Activated CD4-positive, CD25-positive, alpha-beta regulatory T cell treated with anti-CD3 and anti-CD28 coated beads, Interleukin-2, amount 50 U/mL, for 16 hours (primary cell): ENCODE measurements around the gene COX8A.
A peak's percentile ranks its signal among the peaks of the same experiment; 100 is the strongest.
"Not testable (repeated sequence)": the region's sequence is repeated elsewhere in the genome, so short reads cannot be mapped to it uniquely, and the experiment has no call there.

Experiments used
- DNase-seq: peaks from one replicate; pipeline ENCODE4 v3.0.0-alpha.2; 2020; ENCODE audit warnings: low read depth, low spot score

The COX8A gene

DNA sequence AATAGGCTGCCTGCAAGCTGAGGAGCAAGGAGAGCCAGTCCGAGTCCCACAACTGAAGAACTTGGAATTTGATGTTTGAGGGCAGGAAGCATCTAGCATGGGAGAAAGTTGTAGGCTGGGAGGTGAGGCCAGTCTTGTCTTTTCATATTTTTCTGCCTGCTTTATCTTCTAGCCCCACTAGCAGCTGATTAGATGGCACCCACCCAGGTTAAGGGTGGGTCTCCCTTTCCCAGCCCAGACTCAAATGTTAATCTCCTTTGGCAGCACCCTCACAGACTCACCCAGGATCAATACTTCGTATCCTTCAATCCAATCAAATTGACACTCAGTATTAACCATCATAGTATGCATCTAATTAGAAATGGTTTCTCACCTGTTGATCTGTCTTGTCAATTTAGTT, 5.0 kb upstream of the COX8A start:
- DNase-seq: no peak

DNA sequence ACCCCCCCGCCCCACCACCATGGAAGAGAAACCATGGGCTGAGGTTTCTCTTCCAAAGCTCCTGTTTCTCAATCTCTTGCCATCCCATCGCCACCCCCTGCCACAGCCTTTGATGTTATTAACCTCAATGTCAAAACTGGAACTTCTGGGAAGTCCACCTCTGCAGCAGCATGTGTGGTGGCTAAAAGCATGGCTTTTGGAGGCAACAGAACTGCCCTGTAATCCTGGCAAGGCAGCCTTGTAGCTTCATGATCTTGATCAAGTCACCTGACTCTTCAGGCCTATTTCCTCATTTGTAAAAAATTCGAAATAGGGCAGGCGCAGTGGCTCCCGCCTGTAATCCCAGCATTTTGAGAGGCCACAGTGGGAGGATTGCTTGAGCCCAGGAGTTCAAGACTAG, 3.5 kb upstream of the COX8A start:
- no peak for DNase-seq

DNA sequence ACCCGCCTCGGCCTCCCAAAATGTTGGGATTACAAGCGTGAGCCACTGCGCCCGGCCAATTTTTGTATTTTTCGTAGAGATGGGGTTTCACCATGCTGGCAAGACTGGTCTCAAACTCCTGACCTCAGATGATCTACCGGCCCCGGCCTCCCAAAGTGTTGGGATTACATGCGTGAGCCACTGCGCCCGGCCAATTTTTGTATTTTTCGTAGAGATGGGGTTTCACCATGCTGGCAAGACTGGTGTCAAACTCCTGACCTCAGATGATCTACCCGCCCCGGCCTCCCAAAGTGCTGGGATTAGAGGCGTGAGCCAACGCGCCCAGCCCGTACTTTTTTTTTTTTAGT, 535 bp upstream of the COX8A start:
- not testable (repeated sequence) for DNase-seq

DNA sequence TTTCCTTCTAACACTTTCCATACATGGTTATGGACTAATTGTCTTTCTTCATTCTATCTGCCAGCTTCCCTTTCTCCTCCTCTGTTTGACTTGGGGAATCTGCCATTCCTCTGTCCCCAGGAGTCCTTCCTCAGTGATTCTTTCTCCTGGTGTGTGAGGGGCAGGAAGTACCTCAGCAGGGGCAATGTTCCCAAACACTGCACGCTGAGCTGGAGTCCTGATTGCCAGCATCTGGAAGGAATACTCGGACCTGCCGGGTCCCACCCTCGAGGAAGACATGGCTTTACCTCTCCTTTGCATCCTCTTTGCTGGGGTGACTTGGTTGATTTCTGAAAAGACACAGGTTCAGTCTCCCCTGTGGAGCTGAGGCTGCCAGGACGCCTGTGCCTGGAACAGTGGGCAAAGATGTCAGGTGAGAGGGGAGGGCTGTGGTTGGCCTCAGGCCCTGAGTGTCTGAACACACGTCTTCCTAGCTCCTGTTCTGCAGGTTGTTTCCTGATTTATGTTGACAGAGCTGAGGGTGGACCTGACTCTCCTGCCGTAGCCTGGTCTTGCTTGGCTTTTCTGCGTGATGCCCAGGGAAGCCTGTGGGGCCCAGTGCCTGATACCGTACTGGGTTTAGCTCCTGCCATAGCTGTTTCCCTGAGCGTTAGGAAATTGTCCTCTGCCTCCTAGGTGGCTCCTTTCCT, 4.3 kb downstream of the COX8A start:
- DNase-seq: no peak

DNA sequence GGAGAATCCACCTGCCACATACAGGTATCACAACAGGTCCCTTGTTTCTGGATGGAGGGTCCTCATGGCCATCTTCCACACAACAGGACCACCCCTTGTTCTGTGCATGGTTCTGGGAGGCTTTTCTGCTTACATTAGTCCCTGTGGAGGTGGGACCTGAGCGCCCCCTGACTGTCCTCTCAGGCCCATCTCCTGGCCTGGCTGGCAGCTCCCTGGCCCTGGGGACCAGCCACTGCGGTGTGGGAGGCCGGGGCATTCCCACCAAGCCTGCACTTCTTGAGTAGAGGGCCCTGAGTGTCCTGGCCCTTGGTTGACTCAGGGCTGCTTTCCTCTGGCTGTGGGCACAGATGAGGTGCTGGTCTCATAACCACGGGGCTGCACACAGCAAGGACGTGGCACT, 5.0 kb downstream of the COX8A start:
- no peak for DNase-seq

DNA sequence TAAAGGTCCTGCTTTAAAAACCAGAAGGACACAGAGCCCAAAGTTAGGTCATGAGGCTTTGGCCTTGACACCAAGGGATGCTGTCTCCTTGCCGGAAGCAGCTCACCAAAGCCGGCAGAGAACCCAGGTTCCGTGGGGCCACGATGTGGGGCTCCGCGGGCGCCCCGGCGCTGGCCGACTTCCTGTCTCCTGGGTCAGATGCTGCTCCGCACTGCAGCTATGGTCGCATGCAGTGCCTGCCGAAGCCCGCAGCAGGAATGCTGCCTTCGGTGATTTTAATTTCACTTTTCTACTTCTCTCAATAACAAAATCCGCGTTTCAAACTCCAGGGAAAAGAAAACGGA, 11.4 kb downstream of the COX8A start:
- peak; percentile 46 for DNase-seq

DNA sequence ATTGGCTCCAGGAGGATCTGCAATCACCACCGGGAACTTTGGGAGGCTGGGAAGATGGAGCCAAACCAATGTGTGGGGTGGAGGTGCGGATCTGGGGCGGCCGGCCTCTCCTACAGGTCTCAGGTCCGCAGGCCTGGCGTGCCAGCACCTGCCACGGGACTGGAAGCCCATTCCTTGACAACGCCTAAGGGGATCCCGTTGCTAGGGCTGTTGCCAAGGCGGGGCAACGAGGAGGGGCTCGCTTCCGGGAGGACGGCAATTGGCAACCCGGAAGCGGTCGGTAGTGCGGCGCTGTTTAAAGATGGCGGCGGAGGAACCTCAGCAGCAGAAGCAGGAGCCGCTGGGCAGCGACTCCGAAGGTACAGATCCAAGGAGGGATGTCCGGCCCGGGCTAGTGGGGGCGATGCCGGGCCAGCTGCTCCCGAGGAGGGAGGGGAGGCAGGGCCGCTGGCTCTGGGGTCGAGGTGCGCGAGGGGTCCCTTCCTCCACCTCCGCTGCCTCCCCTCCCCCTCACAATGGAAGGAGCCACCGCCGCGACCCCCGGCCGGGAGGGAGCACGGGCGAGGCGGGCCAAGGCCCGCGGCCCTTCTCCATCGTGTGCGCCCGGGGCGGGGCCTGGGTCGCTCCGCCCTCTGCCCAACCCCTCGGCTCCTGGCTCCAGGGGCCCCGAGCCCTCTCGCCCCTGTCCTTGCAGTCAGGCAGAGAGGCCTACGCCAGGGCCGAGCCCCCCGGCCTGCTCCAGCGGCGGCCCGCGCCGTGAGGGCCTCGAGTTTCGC, 11.9 kb downstream of the COX8A start, which contains the start of gene OTUB1:
Gene OTUB1, plus strand, starts transcription at position 283 of the 776 bp plus-strand sequence. Its CDS starts 19 bp downstream, at position 302.
- DNase-seq: peak; percentile 76

DNA sequence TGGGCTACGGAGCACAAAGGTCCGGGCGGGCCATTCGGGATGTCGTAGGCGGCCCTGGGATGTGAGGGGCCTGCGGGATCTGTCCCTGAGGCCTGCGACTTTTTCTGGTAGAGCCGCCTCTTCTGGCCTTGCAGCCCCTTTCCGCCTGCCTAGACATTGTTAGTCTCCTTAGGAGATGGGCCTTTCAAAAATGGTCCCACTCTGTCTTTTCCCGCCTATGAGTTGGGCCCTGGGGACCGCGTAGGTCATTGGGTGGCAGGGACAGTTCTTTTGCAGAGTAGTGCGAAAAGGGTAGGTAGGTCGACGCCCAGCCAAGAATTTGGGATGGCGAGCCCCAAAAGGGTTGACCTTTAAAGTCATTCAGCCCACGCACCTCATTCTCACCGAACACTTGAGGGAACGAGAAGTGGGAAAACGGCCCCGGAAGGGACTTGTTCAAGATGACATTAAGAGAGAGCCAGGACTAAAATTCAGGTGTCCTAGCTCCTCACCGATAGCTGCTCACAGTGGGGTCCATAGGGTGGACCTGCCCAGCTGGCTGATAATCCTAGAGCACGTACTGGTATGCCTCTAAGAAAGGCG, 12.6 kb downstream of the COX8A start:
- DNase-seq: no peak

DNA sequence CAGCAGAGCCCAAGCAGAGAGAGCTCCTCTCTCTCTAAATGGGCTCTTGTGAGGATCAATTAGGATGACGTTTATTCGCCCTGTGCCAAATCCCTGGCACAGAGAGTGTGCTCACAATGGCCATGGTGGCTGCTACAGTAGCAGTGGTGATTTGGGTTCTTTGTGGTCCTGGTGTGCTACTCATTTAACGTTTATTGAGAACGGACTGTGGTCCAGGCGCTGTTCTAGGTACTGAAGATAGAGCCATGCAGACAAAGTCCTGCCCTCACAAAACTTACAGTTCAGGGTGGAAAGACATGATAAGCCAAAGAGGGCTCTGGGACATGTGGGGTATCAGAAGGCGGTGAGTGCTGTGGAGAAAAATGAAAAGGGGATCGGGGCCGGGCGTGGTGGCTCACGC, 17.1 kb downstream of the COX8A start:
- DNase-seq: no peak

DNA sequence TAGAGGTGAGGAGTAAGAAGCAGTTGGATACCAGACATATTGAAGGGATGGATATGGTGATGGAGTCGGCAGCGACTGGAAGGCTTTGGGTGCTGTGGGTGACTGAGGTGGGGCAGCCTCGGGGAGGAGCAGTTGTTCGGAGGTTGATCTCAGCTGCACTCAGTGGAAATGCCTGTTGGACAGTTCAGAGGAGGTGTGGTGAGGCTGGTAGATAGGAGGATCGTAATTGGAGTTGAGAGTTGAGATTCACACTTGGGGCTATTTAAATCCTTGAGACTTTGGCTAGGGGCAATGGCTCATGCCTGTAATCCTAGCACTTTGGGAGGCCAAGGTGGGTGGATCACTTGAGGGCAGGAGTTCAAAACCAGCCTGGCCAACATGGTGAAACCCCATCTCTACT, 18.7 kb downstream of the COX8A start:
- no peak for DNase-seq

DNA sequence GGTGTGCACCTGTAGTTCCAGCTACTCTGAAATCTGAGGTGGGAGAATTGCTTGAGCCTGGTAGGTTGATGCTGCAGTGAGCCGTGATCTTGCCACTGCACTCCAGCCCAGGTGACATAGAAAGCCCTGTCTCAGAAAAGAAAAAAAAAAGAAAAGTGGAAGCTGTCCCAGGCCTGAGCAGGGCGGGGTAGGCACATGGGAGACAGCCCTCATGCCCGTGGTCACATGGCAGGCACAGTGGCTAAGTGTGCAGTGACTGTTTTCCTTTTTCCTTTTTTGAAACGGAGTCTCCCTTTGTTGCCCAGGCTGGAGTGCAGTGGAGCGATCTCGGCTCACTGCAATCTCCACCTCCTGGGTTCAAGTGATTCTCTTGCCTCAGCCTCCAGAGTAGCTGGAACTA, 19.6 kb downstream of the COX8A start:
- no peak for DNase-seq

DNA sequence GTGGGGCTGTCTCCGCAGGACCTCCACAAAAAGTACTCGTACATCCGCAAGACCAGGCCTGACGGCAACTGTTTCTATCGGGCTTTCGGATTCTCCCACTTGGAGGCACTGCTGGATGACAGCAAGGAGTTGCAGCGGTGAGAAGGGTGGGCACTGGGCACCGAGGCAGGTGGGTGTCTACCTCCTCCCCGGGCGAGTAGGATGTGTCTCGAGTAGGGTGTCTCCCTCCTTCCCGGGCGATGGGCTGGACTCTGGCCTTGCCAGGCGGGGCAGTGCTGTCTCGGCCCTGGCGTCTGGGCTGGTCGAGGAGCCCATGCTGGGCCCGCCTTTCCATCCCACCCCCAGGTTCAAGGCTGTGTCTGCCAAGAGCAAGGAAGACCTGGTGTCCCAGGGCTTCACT, 22.1 kb downstream of the COX8A start:
- no peak for DNase-seq

DNA sequence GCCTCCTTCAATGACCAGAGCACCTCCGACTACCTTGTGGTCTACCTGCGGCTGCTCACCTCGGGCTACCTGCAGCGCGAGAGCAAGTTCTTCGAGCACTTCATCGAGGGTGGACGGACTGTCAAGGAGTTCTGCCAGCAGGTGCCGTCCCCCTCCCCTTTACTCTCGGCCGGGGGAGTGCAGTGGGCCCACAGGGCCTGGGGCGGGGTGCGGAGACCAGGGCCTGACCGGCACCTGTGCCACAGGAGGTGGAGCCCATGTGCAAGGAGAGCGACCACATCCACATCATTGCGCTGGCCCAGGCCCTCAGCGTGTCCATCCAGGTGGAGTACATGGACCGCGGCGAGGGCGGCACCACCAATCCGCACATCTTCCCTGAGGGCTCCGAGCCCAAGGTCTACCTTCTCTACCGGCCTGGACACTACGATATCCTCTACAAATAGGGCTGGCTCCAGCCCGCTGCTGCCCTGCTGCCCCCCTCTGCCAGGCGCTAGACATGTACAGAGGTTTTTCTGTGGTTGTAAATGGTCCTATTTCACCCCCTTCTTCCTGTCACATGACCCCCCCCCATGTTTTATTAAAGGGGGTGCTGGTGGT, 22.8 kb downstream of the COX8A start:
- no peak for DNase-seq

DNA sequence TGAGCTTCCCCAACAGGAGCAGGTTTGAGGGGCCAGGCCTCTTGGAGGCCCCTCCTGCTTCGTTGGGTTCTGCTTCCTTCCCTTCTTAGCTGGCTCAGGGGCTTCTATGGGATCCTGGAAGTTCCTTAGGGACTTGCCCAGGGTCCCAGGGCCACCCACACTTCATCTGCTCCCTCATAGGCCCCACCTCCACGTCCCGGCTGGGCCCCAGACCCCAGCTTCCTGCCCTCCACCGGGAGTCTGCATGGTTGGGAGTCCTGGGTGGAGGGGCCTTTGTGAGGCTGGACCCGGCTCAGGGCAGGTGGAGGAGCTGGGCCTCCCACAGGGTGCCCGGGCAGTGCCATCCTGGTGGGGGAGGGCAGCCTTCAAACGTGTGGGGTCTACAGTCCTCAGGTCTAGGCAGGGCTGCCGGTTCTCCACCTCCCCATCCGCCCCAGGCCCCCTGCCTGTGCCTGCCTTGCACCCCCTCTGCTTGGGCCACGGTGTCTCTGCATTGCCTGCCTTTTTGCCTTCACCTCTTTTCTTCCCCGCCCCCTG, 23.4 kb downstream of the COX8A start:
- DNase-seq: no peak

DNA sequence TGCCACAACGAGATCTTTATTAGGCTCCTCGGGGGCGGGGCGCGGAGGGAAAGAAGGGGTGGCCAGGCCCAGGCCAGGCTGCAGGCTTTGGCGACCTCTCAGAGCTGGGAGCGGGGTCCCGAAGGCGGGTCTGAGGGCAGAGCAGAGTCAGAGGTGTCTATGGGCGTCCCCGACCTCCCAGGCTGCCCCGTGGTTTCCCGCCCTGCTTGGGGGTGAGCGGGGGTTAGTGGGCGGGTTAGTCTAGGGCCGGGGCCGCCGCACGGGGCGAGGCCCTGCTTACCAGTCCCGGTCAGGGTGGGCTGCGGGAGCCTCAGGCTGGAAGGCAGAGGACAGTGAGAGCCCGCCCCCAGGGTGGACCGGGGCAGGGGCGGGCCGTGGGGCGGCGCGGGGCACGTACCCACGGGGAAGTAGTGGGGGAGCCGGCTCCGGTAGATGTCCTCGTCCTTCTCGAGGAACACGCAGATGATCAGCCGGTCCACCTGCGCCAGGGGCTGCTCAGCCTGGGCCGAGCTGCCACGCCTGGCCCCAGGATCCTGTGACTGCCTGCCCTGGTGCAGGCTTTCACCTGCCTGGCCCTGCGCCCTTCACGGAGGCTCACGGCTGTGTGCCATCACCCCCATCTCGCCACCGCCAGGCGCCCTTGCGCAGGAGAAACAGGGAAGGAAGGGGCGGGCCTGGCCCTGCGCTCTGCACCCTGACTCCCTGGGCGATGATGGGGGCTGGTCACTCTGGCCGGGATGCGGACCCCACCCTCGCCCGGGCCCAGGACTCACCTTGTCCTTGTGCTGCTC, 24.3 kb downstream of the COX8A start:
- DNase-seq: no peak

DNA sequence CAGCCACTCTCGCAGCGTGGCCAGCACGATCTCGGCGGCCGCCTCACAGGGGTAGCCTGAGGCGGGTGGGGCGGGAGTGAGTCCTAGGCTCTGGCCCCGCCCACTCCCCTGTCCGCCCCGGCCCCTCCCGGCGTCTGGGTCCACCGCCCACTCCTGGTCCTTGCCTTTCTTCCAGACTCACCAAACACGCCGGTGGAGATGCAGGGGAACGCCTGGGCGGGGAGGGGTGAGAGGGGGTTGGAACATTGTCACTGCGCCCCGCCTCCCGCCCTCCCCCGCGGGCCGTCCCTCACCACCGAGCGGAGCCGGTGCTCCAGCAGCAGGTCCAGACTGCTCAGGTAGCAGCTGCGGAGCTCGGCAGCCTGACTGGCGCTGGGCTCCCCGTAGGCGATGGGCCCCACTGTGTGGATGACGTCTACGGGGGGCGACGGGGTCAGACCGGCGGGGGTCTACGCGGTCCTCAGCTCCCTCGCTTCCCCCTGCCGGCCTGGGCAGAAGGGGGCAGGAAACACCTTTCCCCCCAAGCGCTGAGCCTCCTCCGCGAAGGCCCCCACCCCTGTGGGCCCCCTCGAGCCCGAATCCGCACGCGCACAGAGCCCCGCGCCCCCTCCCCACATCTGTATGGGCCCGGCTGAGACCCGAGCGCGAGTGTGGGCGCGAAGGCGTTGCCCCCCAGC, 25.1 kb downstream of the COX8A start:
- DNase-seq: no peak

DNA sequence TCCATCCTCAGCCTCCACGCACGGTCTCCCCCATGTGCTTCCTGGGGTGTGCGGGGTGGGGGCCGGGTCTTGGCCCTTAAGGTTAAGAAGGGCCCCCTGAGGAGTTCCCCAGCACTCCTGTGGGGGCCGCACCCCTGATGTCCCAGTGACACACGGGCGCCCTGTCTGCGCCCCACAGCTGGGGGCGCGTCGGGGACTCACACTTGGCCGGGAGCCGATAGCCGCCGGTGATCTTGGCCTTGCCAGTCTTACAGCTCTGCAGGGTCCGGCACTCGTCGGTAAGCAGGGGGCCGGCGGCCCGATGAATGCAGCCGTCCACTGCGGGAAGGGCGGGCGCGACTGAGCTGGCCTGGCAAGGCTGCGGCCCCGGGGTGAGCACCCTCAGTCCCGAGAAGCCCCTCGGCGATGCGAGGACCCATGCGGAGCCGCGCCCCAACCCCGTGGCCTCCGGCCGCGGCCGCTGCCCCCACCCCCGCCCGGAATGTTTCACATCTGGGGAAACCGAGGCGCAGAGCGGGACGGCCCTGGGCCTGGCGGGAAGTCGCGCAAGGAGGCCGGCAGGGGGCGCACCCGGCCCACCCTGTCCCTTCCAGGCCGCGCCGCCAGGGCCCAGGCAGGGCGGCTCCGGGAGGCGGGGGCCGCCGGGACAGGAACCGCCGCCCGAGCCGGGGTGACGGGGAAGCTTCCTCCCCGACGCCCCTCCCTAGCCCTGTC, 25.8 kb downstream of the COX8A start:
- peak; percentile 30 for DNase-seq

DNA sequence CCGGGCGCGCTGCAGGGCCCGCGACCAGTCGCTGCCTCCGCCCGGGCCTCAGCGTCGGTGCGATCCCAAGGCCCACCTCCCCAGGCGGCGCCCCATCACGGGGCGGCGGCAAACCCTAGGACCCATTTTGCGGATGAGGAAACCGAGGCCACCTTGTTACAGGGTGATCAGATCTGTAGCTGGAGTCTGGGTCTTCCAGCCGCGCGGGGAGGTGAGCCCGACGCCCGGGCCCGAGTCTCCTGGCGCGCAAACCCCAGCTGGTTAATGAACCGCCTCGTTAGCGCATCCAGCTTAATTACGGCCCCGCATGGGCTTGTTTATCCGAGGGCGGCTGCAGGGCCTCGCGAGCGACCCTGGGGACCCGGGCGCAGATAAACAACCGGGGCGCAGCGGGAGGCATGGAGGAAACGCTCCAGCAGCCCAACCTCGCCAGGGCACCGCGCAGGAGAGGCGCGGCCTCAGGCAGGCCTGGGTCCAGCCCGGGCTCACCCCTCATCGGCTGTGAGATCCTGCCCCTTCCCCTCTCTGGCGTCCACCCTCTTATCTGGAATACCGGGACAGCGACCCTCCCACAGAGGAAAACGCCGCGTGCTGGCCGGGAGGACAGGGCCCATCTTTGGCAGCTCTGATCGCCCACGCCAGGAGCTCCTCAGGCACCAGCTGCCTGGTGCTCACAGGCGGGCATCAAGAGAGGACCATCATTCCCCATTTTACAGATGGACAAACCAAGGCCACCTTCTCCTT, 26.5 kb downstream of the COX8A start:
- no peak for DNase-seq
